Gastrocnemius medialis (tissue), 4 donors: ENCODE data around the gene PIGX.

ENCODE experiments used
- POLR2A ChIP-seq, 2 donors: fragments of 450-650 bp; IDR thresholded peaks; one replicate each; pipeline ENCODE4 v1.6.1; 2017; ENCODE audit warnings: antibody characterized with exemption in 2 of 2, mild to moderate bottlenecking in 2 of 2, moderate library complexity in 2 of 2
- TF ChIP-seq, protein P1 (sequence below), 5 experiments: fragments of 450-650 bp in 3 of 5; fragments of 200-600 bp in 2 of 5; sonication (generic) in 2 of 5; IDR thresholded peaks in 4 of 5; conservative IDR thresholded peaks in 1 of 5; 1 replicate in 4 of 5; 2 replicates in 1 of 5; pipeline ENCODE4 v1.5.1; 2016 to 2019; ENCODE audit warnings: antibody characterized with exemption in 5 of 5, mild to moderate bottlenecking in 3 of 5, moderate library complexity in 3 of 5

DNA sequence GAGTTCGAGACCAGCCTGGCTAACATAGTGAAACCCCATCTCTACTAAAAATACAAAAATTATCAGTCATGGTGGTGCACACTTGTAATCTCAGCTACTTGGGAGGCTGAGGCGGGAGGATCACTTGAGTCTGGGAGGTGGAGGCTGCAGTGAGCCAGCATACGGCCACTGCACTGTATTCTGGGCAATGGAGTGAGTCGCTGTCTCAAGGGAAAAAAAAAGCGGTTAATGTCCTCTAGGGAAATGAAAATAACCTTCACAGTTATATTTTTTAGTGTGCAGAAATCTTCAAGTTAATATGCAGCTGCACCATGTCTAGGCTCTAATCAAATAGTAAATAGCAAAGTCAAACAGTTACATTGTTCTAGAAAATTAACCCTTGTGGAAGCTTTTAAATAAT lies 14.9 kb upstream of the PIGX start:
- TF ChIP-seq, protein P1, sequence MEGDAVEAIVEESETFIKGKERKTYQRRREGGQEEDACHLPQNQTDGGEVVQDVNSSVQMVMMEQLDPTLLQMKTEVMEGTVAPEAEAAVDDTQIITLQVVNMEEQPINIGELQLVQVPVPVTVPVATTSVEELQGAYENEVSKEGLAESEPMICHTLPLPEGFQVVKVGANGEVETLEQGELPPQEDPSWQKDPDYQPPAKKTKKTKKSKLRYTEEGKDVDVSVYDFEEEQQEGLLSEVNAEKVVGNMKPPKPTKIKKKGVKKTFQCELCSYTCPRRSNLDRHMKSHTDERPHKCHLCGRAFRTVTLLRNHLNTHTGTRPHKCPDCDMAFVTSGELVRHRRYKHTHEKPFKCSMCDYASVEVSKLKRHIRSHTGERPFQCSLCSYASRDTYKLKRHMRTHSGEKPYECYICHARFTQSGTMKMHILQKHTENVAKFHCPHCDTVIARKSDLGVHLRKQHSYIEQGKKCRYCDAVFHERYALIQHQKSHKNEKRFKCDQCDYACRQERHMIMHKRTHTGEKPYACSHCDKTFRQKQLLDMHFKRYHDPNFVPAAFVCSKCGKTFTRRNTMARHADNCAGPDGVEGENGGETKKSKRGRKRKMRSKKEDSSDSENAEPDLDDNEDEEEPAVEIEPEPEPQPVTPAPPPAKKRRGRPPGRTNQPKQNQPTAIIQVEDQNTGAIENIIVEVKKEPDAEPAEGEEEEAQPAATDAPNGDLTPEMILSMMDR (IDR thresholded peaks at IDR 0.05 in 4 of 5, conservative IDR thresholded peaks at IDR 0.05 in 1 of 5): no peak
- no peak for TF ChIP-seq POLR2A (IDR thresholded peaks at IDR 0.05)
